GM18867 (cell line): Measurements from ENCODE around the gene MAN1A1.
A peak's percentile ranks its signal among the peaks of the same experiment; 100 is the strongest.

ENCODE experiments used
- ATAC-seq: cut with Tn5 transposase; IDR thresholded peaks from one replicate; pipeline ENCODE4 v1.9.1; 2021; ENCODE audit warnings: mild to moderate bottlenecking, moderate library complexity; ENCODE audit not compliant: unreplicated experiment

MAN1A1 gene

DNA sequence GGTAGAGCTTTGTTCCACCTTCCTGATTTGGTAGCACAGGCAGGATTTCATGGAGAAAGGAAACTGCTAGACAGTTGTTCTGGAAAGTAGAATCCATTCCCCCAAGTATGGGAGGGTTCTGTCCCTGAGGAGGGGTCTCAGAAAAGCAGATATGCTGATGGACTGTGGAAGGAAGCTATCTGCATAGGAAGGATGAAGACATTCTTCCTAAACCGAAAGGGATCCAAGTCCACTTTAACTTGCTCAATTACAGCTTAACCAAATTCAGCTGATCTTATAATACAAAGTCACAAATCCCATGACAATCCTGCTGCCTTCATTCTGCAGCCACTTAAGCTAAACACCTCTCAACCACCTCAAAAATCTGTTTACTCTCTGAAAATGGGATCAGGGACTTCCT is 2.6 kb downstream of the MAN1A1 start:
- no peak for ATAC-seq

DNA sequence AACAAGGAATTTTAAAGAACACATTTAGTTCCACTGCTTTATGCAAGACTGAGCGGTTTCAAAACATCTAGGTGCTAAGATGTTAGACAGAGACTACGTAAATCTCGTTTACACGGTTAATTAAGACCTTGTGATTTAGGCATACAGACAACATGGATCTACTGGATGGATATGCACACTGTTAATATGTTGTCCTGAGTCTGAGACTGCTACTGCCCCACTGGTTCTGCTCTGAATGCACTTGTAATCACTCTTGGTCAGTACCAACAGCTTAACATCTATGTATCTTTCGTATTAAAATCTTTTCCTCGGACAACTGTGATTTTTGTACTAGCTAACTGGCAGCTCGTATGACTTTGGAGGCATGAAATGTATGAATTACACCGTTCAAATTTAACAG is 3.1 kb downstream of the MAN1A1 start:
- ATAC-seq = no peak

DNA sequence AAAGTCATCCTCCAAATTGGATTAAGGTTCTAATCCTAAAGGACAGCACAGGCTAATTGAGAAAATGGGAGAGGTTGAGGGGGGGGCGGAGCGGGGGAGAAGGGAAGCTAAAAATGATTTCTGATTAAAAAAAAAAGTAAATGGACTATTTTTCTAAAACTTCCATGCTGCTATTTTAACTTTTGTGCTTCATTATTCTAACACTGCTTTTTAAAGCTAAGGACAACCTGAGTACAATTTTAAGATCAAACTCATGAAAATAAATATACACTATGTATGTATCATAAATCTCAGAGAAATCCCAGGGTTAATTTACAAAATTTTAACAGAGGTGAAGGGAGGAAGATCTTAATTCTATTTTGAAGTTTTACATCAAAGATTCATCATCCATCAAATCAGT is 4.4 kb downstream of the MAN1A1 start:
- ATAC-seq = no peak

DNA sequence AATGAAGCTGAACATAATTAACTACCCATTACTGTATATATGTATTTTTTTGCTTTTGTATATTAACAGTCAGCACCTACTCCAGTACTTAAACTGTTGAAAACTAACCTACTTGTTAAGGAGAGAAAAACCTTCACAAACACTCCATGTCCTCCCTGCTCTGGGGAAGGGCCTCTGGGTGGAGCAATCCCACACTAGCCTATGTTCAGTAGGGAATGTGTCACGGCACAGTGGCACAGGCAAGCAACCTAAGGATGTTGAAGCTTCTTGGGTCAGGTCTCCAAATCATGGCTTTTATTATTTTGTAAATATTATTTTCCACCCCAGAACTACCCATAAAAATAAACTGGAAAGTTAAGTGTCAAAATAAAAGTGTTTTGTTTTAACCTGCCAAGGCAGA is 5.3 kb downstream of the MAN1A1 start:
- ATAC-seq = no peak

DNA sequence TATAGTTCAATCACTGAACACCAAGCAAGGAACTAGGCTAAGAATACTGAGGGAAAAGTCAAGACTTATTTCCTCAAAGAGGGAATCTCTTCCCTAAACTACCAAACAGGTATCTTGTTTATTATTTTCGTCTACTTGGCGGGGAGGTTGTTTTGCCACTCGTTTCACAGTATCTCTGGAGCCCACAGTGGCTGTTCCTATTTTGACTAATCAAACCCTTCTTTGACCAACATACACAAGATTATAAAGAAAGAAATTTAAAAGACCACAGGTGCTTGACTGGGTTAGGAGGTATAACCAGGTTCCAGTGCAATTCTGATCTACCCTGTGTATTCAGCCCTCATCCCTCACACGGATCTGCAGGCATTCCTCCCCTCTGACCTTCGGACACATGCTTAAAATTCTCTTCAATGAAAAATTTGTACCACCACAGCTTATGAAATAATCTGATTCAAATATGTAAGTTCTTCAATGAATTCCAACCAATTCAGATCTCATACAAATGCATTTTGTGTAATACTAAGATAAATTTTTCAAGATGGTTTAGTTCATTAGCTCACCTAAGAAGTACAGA is 5.9 kb downstream of the MAN1A1 start:
- ATAC-seq = no peak

DNA sequence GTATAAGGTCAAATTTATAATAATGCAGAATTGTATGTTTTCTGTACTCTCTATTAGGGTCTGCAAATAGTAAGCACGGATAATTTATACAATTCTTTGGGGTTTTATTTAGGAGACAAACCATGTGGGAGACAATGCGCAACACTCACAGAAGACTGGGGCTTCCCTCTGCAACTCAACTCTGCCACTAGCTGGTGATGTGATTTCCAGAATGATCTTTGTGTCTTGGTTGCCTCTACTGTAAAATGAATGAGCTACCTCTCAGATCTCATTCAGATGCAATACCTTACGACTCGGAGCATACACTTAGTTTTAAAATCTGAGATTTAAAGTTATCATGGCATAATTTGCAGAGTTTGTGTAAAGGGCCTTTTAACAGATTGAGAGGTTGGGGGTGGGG is 6.4 kb downstream of the MAN1A1 start:
- ATAC-seq = no peak

DNA sequence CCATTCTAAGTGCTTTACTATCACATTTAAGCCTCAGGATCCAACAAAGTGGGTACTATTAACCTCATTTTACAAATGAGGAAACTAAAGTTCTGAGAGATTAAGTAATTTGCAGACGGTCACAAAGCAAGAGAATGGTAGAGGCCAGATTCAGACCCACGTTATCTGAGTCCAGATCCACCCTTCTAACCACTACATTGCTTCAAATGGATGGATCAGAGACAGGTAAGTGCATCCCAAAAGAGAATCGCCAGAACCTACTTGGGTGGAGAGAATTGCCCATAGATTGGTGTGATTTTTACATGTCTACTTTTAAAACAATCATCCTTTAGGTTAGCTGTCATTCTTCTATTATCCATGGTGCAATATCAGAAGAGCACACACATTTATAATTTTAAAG is 7.1 kb downstream of the MAN1A1 start:
- no peak for ATAC-seq

DNA sequence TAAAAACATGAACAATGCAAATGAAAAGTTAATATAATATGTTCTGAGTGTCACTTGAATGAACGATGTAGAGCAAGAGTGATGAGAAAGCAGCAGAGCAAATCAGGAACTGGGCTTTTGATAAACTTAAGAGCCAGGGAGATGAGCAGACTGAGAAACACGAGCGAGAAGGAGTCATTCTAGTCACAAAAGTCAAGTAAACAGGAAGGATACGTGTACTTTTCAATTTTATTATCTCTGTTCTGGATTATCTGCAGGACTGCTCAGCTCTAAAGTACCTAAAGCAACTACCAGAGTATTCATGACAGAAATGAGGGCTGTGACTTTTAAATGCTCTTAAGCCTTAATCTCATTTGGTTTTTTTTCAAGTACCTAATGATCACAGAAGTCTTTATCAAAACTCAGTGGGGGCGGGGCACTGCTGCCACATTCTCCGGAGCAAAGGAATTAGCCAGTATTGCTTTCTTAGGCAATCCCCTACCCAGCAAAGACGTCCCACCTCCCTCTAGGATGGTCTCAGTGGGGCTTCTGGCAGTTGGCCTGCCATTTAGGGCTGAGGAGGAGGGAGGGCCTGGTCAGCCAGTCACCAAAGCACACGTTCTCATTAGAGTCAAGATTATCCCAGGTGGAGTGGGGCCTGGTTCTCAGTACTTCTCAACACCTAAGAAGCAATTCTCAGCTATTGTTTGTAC is 8.6 kb downstream of the MAN1A1 start:
- peak; percentile 32 for ATAC-seq

DNA sequence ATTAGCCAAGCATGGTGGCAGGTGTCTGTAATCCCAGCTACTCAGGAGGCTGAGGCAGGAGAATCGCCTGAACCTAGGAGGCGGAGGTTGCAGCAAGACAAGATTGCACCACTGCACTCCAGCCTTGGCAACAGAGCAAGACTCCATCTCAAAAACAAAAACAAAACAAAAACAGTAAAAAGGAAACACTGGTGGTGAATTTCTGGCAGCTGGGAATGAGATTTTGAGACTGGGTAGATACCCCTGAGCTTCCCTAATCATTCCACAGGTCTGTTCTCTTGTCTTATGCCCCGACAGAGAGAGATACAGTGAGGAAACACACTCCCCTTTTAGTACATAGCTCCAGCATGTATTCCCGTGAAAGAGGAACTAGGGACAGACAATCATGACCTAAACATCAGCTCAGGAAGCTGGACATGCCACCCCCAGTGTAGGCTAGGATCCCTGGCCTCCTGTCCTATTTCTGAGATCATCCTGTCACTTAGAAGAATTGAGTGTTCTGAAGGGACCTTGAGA is 9.6 kb downstream of the MAN1A1 start:
- no peak for ATAC-seq

DNA sequence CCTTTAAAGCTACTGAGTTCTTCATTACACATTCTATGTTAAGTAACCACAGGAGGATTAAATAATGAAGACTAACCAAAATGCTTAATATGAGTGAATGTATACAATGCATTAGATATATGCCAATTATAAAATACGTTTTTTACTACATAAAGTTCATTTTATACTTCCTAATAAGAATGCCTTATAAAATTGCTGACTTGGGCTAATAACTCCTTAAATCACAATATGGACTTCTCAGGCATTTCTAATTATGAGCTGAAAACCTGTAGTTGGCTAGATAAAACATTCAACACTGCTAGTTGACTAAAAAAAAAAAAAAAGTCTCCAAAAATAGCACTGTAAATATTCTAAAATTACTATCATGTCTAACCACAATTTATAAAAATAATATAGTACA is 11.8 kb downstream of the MAN1A1 start:
- no peak for ATAC-seq

DNA sequence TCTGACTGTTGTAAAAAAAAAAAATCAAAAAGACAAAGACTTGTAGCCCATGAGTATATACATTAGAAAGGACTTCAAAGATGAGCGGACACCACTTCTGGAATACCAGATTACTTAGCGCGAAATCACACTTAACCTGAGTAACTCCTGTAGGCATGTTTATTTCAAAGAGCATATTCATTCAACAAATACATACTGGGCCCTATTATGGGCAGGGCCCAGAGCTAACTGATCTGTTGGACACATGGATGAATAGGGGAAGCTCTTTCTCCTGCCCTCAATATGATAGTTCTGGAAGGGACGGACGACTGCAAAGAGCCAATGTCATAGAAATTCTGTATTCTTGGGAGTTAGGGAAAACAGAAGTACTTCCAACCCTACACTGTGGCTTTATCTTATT is 12.3 kb downstream of the MAN1A1 start:
- ATAC-seq = no peak

DNA sequence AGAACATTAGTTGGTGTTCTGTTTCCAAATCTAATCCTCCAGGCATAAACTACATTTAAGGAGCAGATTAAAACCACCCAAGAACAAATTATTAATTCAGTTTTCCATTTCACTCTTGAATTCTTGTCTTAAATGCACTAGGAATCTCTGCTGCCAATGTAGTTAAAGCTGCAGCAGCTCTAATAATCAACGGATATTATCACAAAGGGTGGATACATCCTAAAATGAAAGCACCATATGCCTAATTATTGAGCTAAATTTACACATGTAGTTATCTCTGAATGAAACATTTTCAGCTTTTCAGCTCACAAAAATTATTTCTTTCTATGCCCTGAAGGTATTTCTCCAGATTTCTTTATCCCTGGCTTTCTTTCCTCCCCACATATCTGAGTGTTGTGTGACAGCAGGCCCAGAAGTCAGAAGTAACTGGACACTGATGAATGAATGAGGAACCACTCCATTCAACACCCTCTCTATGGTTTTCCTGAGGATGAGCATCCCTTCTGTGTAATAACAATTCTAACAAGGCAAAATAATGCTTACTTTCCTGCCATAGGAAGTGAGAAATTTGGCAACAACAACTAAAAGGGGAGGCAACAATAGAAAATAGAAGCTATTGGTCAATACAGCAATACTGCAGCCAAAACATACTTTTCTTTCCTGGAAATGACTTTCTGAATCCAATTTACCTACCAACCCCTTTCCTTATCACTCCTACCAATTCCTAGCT is 14.9 kb downstream of the MAN1A1 start:
- ATAC-seq = no peak

DNA sequence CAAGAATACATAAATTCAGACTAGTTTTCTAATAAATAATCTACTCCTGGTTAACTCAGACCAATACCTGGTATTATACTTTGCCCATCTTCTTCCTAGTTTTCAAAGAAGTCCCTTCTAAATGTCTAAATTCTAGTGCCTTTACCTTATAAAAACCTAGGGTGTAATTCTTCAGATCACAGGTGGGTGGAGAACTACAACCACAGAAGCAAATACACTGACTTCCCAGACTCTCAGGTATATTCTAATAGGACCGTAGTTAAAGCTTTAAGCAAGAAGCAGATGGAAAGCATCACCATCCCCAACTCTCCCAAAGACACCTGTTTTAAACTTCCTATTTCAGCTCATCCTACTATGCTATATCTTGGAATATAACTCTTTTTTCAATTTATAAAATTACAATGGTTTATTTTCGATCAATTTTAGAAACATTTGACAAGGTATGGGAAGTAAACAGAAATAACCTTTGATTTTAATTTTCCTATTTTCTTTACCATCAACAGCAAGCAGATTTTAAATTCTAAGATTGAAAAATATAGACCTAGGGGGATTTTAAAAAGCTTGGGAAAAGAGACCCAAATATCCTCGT is 15.8 kb downstream of the MAN1A1 start:
- ATAC-seq = peak; percentile 76

DNA sequence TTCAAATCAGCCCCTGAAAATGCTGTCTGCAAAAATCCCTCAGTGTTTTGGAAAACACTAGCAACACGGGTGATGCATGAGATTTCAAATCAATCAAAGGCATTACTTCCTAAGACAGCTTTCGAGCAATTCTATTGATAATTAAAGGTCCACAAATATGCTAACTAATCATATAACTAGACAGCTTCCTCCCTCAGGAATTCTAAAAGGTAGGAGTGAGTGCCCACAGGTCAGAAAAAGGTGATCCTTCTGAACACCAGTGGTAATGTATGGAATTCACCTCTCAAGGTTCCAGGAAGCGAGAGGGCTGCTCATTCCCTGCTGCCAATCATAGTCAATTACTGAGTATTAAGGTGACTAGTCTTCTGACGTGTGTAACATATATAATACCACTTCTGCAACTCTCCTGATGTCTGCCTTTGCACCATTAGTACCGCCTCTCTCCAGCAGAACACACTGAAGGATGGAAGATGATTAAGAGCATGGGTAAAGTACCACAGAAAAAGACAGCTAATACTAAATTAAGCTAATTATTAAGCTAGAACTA is 16.4 kb downstream of the MAN1A1 start:
- ATAC-seq = no peak

DNA sequence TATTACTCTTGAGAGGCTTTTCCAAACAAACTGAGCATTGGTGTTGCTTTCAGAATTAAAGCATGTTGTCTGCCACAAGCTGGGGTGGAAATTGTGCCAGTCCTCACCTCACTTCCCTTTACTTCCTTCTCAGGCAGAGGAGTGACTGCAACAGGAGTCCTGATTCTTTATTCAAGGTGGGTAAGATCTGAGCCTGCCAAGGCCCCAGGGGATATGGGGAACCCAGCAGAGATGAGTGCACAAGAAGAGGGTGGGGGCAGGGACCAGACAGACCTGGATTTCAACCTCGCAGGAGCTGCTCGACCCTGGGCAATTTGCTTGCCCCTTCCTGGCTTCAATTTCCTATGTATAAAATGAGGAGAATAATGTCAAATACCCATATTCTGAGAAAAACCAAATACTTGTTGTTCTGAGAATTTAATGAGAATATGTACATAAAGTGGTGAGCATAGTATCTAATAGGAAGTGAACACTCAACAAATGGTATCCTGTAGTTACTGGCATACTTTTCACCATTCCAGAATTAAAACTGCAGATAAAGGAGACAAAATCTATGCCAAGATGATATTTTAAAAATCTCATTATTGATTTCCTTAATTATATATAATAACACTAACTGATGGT is 17.8 kb downstream of the MAN1A1 start:
- no peak for ATAC-seq

DNA sequence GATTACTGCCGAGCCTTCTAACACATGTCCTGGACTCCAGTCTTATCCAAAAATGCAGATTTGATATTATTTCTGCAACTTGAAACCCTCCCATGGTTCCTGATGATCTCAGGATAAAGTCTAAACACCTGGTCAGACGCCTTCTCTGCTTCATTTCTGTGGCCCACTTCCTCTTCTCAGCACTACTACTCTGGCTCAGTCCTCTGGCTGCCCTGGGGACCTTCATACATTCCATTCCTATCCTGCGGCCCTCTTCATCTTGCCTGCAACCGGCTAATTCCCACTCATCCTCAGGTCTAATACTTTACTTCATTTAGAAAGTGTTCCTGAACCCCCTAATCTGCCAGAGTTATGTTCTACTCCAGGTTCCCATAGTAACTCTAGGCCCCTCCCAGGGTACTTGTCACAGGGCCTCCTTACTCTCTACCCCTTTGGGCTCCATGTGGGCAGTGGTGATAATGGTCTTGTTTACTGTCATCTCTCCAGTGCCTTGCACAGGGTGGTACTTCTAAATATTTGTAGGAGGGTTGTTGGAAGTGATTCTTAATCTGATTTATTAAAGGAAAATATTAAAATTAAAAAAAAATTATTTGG is 18.9 kb downstream of the MAN1A1 start:
- no peak for ATAC-seq

DNA sequence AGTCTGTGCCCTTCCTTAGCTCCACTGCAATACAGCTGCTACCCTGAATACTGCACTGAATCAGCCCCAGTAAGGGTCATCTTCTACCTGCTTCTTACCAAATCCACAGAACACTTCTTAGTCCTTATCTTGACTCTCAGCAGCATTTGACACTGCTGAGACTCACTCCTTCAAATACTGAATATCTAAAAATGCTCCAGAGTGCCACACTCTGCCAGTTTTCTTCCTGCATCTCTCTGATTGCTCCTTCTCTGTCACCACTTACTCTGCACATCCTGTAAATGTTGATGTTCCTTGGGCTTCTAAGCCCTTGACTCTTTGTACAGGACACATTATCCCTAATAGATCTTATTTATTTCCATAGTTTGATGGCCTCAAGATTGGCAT is 19.8 kb downstream of the MAN1A1 start:
- no peak for ATAC-seq

DNA sequence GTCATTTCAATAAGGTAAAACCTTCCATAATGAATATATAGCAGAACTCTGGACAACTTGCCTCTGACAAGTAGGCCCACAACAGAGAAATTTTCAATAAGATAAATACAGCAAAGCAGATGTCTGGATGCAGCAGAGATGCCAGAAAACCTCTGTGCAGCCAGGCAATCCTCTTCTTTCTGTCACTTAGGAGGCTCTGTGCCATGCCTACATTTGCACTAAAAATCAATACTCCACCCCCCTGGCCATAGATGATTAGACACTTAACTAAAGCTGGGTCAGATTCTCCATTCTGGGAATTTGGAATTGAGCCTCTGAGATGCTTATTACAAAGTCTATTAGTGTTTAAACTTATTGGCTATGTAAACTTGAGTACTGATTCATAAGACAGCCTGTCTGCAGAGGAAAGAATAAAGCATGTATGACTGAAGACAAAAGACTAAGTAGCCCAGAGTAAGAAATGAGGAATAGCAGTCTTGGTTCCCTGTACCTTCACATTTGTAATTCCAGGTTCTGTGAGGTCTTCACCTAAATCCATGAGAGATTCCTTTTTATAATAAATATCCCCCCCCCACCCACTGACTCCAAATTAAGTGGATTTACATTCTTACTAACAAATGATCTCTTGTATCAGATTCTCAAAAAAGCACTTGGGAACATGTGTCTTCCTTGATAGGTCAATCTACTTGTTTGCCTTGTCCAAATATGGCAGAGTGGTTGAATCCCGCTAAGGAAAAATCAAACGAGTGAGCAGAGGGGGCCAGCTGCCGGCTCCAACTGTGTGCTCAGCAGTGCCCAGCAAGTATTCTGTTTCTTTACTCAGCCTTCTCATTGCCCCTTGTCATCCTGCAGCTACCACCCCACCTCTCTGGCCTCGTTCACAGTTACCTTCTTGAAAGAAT is 20.4 kb downstream of the MAN1A1 start:
- no peak for ATAC-seq

DNA sequence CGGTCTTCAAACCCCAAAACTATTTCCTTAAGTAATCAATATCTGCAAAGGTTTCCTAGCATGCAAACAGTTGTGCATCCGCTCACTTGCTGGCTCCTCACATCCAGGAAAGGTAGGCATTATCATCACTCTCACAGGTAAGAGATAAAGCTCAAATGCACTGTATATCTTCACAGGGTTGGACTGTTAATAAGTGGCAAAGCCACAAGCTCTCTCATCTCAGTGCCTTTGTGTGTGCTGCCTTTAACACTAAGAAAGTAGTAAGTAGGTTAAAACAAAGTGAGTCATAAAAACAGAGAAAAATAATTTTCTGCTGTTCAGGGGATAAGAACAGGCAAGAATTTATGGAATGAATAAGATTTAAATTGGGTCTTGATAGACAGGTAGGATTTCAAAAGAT is 21.3 kb downstream of the MAN1A1 start:
- no peak for ATAC-seq

DNA sequence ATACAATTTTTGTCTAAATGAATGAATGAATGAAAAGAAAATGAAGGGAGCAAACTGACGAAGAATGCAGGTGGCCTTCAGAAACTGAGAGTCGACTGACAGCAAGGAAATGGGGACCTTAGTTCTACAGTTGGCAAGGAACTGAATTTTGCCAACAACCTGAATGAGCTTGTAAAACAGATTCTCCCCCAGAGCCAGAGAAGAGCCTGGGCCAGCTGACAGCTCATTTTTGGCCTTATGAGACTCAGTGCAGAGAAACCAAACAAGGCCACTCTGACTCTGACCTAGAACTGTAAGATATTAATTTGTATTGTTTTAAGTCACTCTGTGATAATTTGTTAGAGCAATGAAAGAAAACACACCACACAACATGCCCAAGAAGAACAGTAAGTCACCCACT is 21.8 kb downstream of the MAN1A1 start:
- no peak for ATAC-seq
